Subcutaneous abdominal adipose tissue (tissue), 5 donors: ENCODE data around the gene CCL18.
"Not testable (repeated sequence)": the region's sequence is repeated elsewhere in the genome, so short reads cannot be mapped to it uniquely, and the experiment has no call there.

Experiments used
- H3K27ac ChIP-seq: one replicate; pipeline ENCODE4 v1.7.0; 2013; ENCODE audit warnings: low read depth, mild to moderate bottlenecking, inconsistent platforms, low read length, moderate library complexity
- H3K27me3 ChIP-seq, 5 donors: one replicate each; pipeline ENCODE4 v1.7.0; 2013; ENCODE audit warnings: low read length in 5 of 5, inconsistent platforms in 1 of 5; ENCODE audit not compliant: control insufficient read depth in 5 of 5, insufficient read depth in 4 of 5
- H3K36me3 ChIP-seq, 5 donors: one replicate each; pipeline ENCODE4 v1.7.0; 2013; ENCODE audit warnings: low read length in 5 of 5; ENCODE audit not compliant: control insufficient read depth in 5 of 5, insufficient read depth in 5 of 5
- H3K4me1 ChIP-seq, 5 donors: one replicate each; pipeline ENCODE4 v1.7.0; 2013; ENCODE audit warnings: low read length in 5 of 5, mild to moderate bottlenecking in 3 of 5, moderate library complexity in 1 of 5; ENCODE audit not compliant: control insufficient read depth in 5 of 5, insufficient read depth in 5 of 5
- H3K4me3 ChIP-seq, 5 donors: one replicate each; pipeline ENCODE4 v1.7.0; 2013; ENCODE audit warnings: low read length in 5 of 5, low read depth in 1 of 5
- H3K9ac ChIP-seq, 5 donors: one replicate each; pipeline ENCODE4 v1.7.0; 2013; ENCODE audit warnings: low read length in 5 of 5, mild to moderate bottlenecking in 4 of 5, moderate library complexity in 3 of 5
- H3K9me3 ChIP-seq, 5 donors: one replicate each; pipeline ENCODE4 v1.7.0; 2013; ENCODE audit warnings: low read length in 5 of 5; ENCODE audit not compliant: control insufficient read depth in 5 of 5
- donor health status: healthy.
- donor health status: healthy.
- donor health status: healthy.
- donor health status: healthy.
- donor health status: healthy.

CCL18 gene

GRCh38 chr17:36095992-36096391 is 31.9 kb downstream of the CCL18 start:
- Histone ChIP-seq H3K4me3 (no peak overlapping the region), H3K9me3 (no peaks in the 10 kb centered on the region), H3K27me3 (no peaks in the 10 kb centered on the region), H3K4me1 (no peaks in the 10 kb centered on the region), H3K36me3 (no peaks in the 10 kb centered on the region), H3K27ac (no peak overlapping the region), H3K9ac (no peak overlapping the region)

- not testable (repeated sequence) for H3K9ac ChIP-seq, H3K36me3 ChIP-seq, H3K4me1 ChIP-seq
Measured at GRCh38 chr17:36099004-36099403, 34.9 kb downstream of the CCL18 start.

GRCh38 chr17:36103401-36103975 is 39.4 kb downstream of the CCL18 start, which contains the start of gene CCL4:
Gene CCL4 (plus strand): TSS chr17:36103827. CDS start chr17:36103906, 79 bp downstream.
- H3K9me3 ChIP-seq, H3K36me3 ChIP-seq, H3K27ac ChIP-seq, H3K27me3 ChIP-seq, H3K9ac ChIP-seq: not testable (repeated sequence)
- H3K4me3 ChIP-seq = peak within 1 kb of the TSS in 2 of 5 donors; percentile 22 to 44
- peaks cover 0 to 10% (median 0%) of the 10 kb centered on the region in 5 donors for H3K4me1 ChIP-seq

More at GRCh38 chr17:36099004-36099403, 34.9 kb downstream of the CCL18 start:
- H3K9me3 ChIP-seq, H3K4me3 ChIP-seq, H3K27me3 ChIP-seq, H3K27ac ChIP-seq: not testable (repeated sequence)

GRCh38 chr17:36104246-36104645 is 40.2 kb downstream of the CCL18 start:
- H3K4me3 ChIP-seq = peak overlapping the region in 1 of 5 donors; percentile 22
- not testable (repeated sequence) for H3K27ac ChIP-seq

GRCh38 chr17:36104701-36105181 is 40.7 kb downstream of the CCL18 start:
- Histone ChIP-seq H3K27me3 (no peaks in the 10 kb centered on the region), H3K9me3 (no peaks in the 10 kb centered on the region), H3K4me3 (peak overlapping the region in 2 of 5 donors; percentile 22), H3K36me3 (no peaks in the 10 kb centered on the region), H3K27ac (no peak overlapping the region), H3K9ac (no peak overlapping the region), H3K4me1 (peaks cover 0 to 10% (median 0%) of the 10 kb centered on the region in 5 donors)

More at GRCh38 chr17:36104246-36104645, 40.2 kb downstream of the CCL18 start:
- H3K27me3 ChIP-seq, H3K9me3 ChIP-seq, H3K9ac ChIP-seq, H3K36me3 ChIP-seq: not testable (repeated sequence)
- H3K4me1 ChIP-seq = peaks cover 0 to 10% (median 0%) of the 10 kb centered on the region in 5 donors

GRCh38 chr17:36105781-36106492 is 41.9 kb downstream of the CCL18 start:
- H3K36me3 ChIP-seq = no peaks in the 10 kb centered on the region
- H3K9ac ChIP-seq = no peak overlapping the region
- no peaks in the 10 kb centered on the region for H3K27me3 ChIP-seq
- H3K9me3 ChIP-seq = no peaks in the 10 kb centered on the region
- H3K4me3 ChIP-seq = no peak overlapping the region
- H3K27ac ChIP-seq = no peak overlapping the region
- peaks cover 0 to 10% (median 0%) of the 10 kb centered on the region in 5 donors for H3K4me1 ChIP-seq

- Histone ChIP-seq H3K36me3 (no peaks in the 10 kb centered on the region), H3K9ac (no peak overlapping the region), H3K27ac (no peak overlapping the region), H3K27me3 (no peaks in the 10 kb centered on the region), H3K9me3 (no peaks in the 10 kb centered on the region), H3K4me3 (no peak overlapping the region), H3K4me1 (peaks cover 0 to 10% (median 0%) of the 10 kb centered on the region in 5 donors)
Measured at GRCh38 chr17:36106493-36106835, 42.4 kb downstream of the CCL18 start.

- Histone ChIP-seq H3K4me1 (peaks cover 0 to 10% (median 0%) of the 10 kb centered on the region in 5 donors), H3K27ac (no peak overlapping the region), H3K4me3 (no peak overlapping the region), H3K36me3 (no peaks in the 10 kb centered on the region), H3K9ac (no peak overlapping the region), H3K27me3 (no peaks in the 10 kb centered on the region), H3K9me3 (no peaks in the 10 kb centered on the region)
Measured at GRCh38 chr17:36107660-36108059, 43.6 kb downstream of the CCL18 start.

GRCh38 chr17:36108265-36108664 is 44.2 kb downstream of the CCL18 start:
- not testable (repeated sequence) for H3K4me3 ChIP-seq, H3K4me1 ChIP-seq, H3K27me3 ChIP-seq, H3K36me3 ChIP-seq, H3K9ac ChIP-seq, H3K9me3 ChIP-seq, H3K27ac ChIP-seq

- Histone ChIP-seq H3K36me3 (no peaks in the 10 kb centered on the region), H3K4me3 (no peak overlapping the region), H3K27ac (no peak overlapping the region), H3K9ac (no peak overlapping the region), H3K4me1 (no peaks in the 10 kb centered on the region), H3K9me3 (no peaks in the 10 kb centered on the region), H3K27me3 (no peaks in the 10 kb centered on the region)
Measured at GRCh38 chr17:36111068-36111490, 47.0 kb downstream of the CCL18 start.
